Tibial nerve (tissue), 3 donors: ENCODE results near the gene SLC16A10.

Source experiments
- CTCF ChIP-seq, 5 experiments: fragments of 200-600 bp in 3 of 5; fragments of 450-650 bp in 2 of 5; sonication (generic) in 3 of 5; IDR thresholded peaks; one replicate each; pipeline ENCODE4 v1.5.1; 2016 to 2019; ENCODE audit warnings: antibody characterized with exemption in 5 of 5, mild to moderate bottlenecking in 3 of 5, moderate library complexity in 2 of 5
- POLR2A ChIP-seq, 2 donors: fragments of 450-650 bp; IDR thresholded peaks; one replicate each; pipeline ENCODE4 v1.6.1; 2017; ENCODE audit warnings: antibody characterized with exemption in 2 of 2, mild to moderate bottlenecking in 2 of 2, moderate library complexity in 2 of 2

DNA sequence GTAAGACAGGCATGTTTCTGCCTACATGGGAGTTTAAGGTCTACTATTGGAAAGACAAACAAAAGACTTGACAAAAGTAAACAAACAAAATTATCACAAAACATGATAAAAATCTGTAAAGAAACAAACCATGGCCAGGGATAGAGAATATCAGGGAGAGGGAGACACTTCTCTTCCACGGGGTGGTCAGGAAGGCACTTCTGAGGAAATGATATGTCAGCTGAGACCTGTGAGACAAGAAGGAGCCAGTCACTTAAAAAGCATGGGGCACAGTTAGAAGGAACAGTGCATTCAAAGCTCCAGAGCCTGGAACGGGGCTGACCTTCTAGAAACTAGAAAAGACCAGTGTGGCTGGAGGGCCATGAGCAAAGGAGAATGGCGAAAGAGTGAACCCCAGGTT, 35.1 kb upstream of the SLC16A10 start:
- TF ChIP-seq CTCF (IDR thresholded peaks at IDR 0.05) (no peak), POLR2A (IDR thresholded peaks at IDR 0.05) (no peak)
